WTC11 (cell line): ENCODE data around the gene DENND1B. TPM values are rescaled to one million over a fixed set of nuclear protein-coding genes. Genes with fewer than 3 reads are reported as not detected.

Experiments used
- ATAC-seq: fragments of 200-7000 bp; cut with Tn5 transposase; 2 replicates; pipeline ENCODE4 v1.10.0; 2021; ENCODE audit warnings: mild to moderate bottlenecking, moderate library complexity
- CTCF ChIA-PET: fragments of 300-600 bp; sonication (Branson Sonifier 250); formaldehyde crosslinking; loops from one replicate; lab custom pipeline; 2021; ENCODE audit warnings: antibody characterized with exemption; lab: Charles Lee
- POLR2A ChIA-PET: fragments of 350-600 bp; sonication (Branson Sonifier 250); formaldehyde crosslinking; loops from one replicate; lab custom pipeline; 2021; ENCODE audit warnings: antibody characterized with exemption; lab: Charles Lee
- DNase-seq: peaks from one replicate; pipeline ENCODE4 v3.0.0; 2021; ENCODE audit warnings: low spot score
- H3K27ac Mint-ChIP-seq: 2 replicates; pipeline ENCODE4 v1.8.0; 2021; ENCODE audit warnings: mixed read lengths
- H3K27me3 Mint-ChIP-seq: 2 replicates; pipeline ENCODE4 v1.8.0; 2021; ENCODE audit warnings: low read depth, mild to moderate bottlenecking, moderate library complexity, mixed read lengths
- H3K36me3 Mint-ChIP-seq: 2 replicates; pipeline ENCODE4 v1.8.0; 2021; ENCODE audit warnings: mixed read lengths
- H3K4me1 Mint-ChIP-seq: 2 replicates; pipeline ENCODE4 v1.8.0; 2022; ENCODE audit warnings: mixed read lengths
- H3K4me3 Mint-ChIP-seq: 2 replicates; pipeline ENCODE4 v1.8.0; 2021; ENCODE audit warnings: mild to moderate bottlenecking, moderate library complexity, mixed read lengths
- H3K9me3 Mint-ChIP-seq: 2 replicates; pipeline ENCODE4 v1.8.0; 2021; ENCODE audit warnings: mixed read lengths
- AFF4 ChIP-seq: sonication (generic); formaldehyde crosslinking; IDR thresholded peaks from 2 replicates; pipeline ENCODE4 v1.8.1; 2023; ENCODE audit warnings: mild to moderate bottlenecking, missing genetic modification reagents, borderline replicate concordance
- ATF6 ChIP-seq: sonication (generic); formaldehyde crosslinking; IDR thresholded peaks from 2 replicates; pipeline ENCODE4 v1.8.1; 2023; ENCODE audit warnings: mild to moderate bottlenecking, missing genetic modification reagents
- CBFB ChIP-seq: sonication (generic); formaldehyde crosslinking; IDR thresholded peaks from 2 replicates; pipeline ENCODE4 v1.8.1; 2022; ENCODE audit warnings: mild to moderate bottlenecking, low read depth, missing genetic modification reagents
- CDX4 ChIP-seq: fragments of 250-450 bp; sonication (Bioruptor Pico); IDR thresholded peaks from 2 replicates; pipeline ENCODE4 v1.9.0; 2021; ENCODE audit warnings: moderate library complexity, mild to moderate bottlenecking, inconsistent platforms, borderline replicate concordance
- CREB1 ChIP-seq: sonication (generic); formaldehyde crosslinking; IDR thresholded peaks from 2 replicates; pipeline ENCODE4 v1.8.0; 2023; ENCODE audit warnings: mild to moderate bottlenecking, missing genetic modification reagents
- EMX1 ChIP-seq: fragments of 250-450 bp; sonication (Bioruptor Pico); IDR thresholded peaks from 2 replicates; pipeline ENCODE4 v1.8.0; 2021; ENCODE audit warnings: mild to moderate bottlenecking
- ESRRA ChIP-seq: sonication (generic); formaldehyde crosslinking; IDR thresholded peaks from 2 replicates; pipeline ENCODE4 v1.8.1; 2022; ENCODE audit warnings: mild to moderate bottlenecking, missing genetic modification reagents, borderline replicate concordance
- FOXJ3 ChIP-seq: sonication (generic); formaldehyde crosslinking; IDR thresholded peaks from 2 replicates; pipeline ENCODE4 v1.9.0; 2021; ENCODE audit warnings: missing genetic modification reagents, mild to moderate bottlenecking, borderline replicate concordance
- GRHL2 ChIP-seq: fragments of 250-450 bp; sonication (Bioruptor Pico); IDR thresholded peaks from 2 replicates; pipeline ENCODE4 v1.8.0; 2022; ENCODE audit warnings: mild to moderate bottlenecking, moderate library complexity; ENCODE audit not compliant: insufficient replicate concordance, severe bottlenecking
- MXD4 ChIP-seq: fragments of 250-450 bp; sonication (Bioruptor Pico); IDR thresholded peaks from 2 replicates; pipeline ENCODE4 v1.8.0; 2021; ENCODE audit warnings: mild to moderate bottlenecking, moderate library complexity, borderline replicate concordance
- NFATC4 ChIP-seq: fragments of 250-450 bp; sonication (Bioruptor Pico); IDR thresholded peaks from 2 replicates; pipeline ENCODE4 v1.9.0; 2021; ENCODE audit warnings: mild to moderate bottlenecking
- NFYB ChIP-seq: sonication (generic); formaldehyde crosslinking; conservative IDR thresholded peaks from 2 replicates; pipeline ENCODE4 v1.8.0; 2022; ENCODE audit warnings: low read depth, missing genetic modification reagents
- SMAD4 ChIP-seq: sonication (generic); formaldehyde crosslinking; IDR thresholded peaks from 2 replicates; pipeline ENCODE4 v1.8.0; 2022; ENCODE audit warnings: mild to moderate bottlenecking, missing genetic modification reagents
- SP1 ChIP-seq: sonication (generic); formaldehyde crosslinking; conservative IDR thresholded peaks from 2 replicates; pipeline ENCODE4 v1.8.1; 2022; ENCODE audit warnings: missing genetic modification reagents
- TCF7 ChIP-seq: sonication (generic); formaldehyde crosslinking; IDR thresholded peaks from 2 replicates; pipeline ENCODE4 v1.8.0; 2022; ENCODE audit warnings: mild to moderate bottlenecking, low read depth, missing genetic modification reagents, moderate library complexity
- TEAD4 ChIP-seq: sonication (generic); formaldehyde crosslinking; IDR thresholded peaks from 2 replicates; pipeline ENCODE4 v1.8.0; 2022; ENCODE audit warnings: mild to moderate bottlenecking, missing genetic modification reagents
- ZBTB21 ChIP-seq: sonication (generic); formaldehyde crosslinking; IDR thresholded peaks from 2 replicates; pipeline ENCODE4 v1.8.1; 2023; ENCODE audit warnings: mild to moderate bottlenecking, missing genetic modification reagents, borderline replicate concordance
- ZNF396 ChIP-seq: fragments of 250-450 bp; sonication (Bioruptor Pico); IDR thresholded peaks from 2 replicates; pipeline ENCODE4 v1.8.0; 2021; ENCODE audit warnings: mild to moderate bottlenecking, moderate library complexity, borderline replicate concordance
- ZNF512 ChIP-seq: sonication (generic); formaldehyde crosslinking; IDR thresholded peaks from 2 replicates; pipeline ENCODE4 v1.8.1; 2022; ENCODE audit warnings: missing genetic modification reagents, borderline replicate concordance
- ZNF671 ChIP-seq: fragments of 250-450 bp; sonication (Bioruptor Pico); IDR thresholded peaks from 2 replicates; pipeline ENCODE4 v1.8.0; 2021; ENCODE audit warnings: mild to moderate bottlenecking
- ZSCAN18 ChIP-seq: fragments of 250-450 bp; sonication (Bioruptor Pico); IDR thresholded peaks from 2 replicates; pipeline ENCODE4 v2.1.2; 2022; ENCODE audit warnings: mild to moderate bottlenecking, moderate library complexity
- total RNA-seq: library from RNA; stranded (reverse); gene quantifications from 3 replicates; pipeline ENCODE4 v1.2.3, GENCODE V29; 2021
- TF ChIP-seq, protein P1 (sequence below): sonication (generic); formaldehyde crosslinking; IDR thresholded peaks from 2 replicates; pipeline ENCODE4 v1.8.0; 2022; ENCODE audit warnings: mild to moderate bottlenecking, missing genetic modification reagents
- TF ChIP-seq, protein P2 (sequence below): sonication (generic); formaldehyde crosslinking; IDR thresholded peaks from 2 replicates; pipeline ENCODE4 v1.8.1; 2022; ENCODE audit warnings: mild to moderate bottlenecking, missing genetic modification reagents, moderate library complexity, borderline replicate concordance

DENND1B gene
- total RNA-seq, 1 experiment from 2014 or later: 4.3 TPM

DNA sequence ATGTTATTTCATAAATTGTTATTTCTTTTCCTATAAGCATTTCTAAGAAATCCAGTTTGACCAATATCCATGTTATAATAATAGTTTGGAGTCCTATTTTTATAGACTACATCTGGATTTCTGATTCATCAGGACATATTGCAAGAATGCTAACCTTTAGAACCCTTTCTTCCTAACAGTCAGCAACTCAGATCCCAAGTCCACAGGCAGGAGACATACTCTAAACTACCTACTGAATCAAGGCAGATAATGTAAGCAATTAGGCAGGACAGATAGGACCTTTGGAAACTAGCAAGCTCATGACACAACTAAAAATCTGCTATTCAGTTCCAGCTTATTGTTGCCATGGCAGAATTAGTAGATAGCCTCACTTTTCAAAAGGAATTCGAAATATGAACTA is 104.1 kb downstream of the DENND1B start (continued):
- TF ChIP-seq AFF4 (no peak), ZBTB21 (CRISPR knock-in tag) (no peak)
- TF ChIP-seq, all 79 proteins: peak for 0

- POLR2A ChIA-PET: no interaction called here
- H3K36me3 Mint-ChIP-seq: no peaks in the 10 kb centered on the region
- no peak for ATAC-seq
- H3K4me1 Mint-ChIP-seq: peaks cover 11% of the 10 kb centered on the region
- no peaks in the 10 kb centered on the region for H3K9me3 Mint-ChIP-seq
- CTCF ChIA-PET: no interaction called here
- H3K4me3 Mint-ChIP-seq: no peak overlapping the region
- no peak for TF ChIP-seq ZNF512 (CRISPR knock-in tag)
- no peak for TF ChIP-seq TCF7 (CRISPR knock-in tag)
- no peak for TF ChIP-seq NFYB (CRISPR knock-in tag)
- no peak for TF ChIP-seq FOXJ3 (CRISPR knock-in tag)
- TF ChIP-seq ATF6 (CRISPR knock-in tag): no peak
- TF ChIP-seq CDX4 (CRISPR knock-in tag): no peak
- TF ChIP-seq ZNF396 (CRISPR knock-in tag): no peak
- TF ChIP-seq ZNF671 (CRISPR knock-in tag): no peak
- no peak for TF ChIP-seq MXD4 (CRISPR knock-in tag)
- TF ChIP-seq CREB1: no peak
- TF ChIP-seq TEAD4 (CRISPR knock-in tag): no peak
- TF ChIP-seq CBFB (CRISPR knock-in tag): no peak
- no peaks in the 10 kb centered on the region for H3K27me3 Mint-ChIP-seq
- DNase-seq: no peak
- H3K27ac Mint-ChIP-seq: no peak overlapping the region
Measured at GRCh38 chr1:197666769-197667285, 108.5 kb downstream of the DENND1B start.

DNA sequence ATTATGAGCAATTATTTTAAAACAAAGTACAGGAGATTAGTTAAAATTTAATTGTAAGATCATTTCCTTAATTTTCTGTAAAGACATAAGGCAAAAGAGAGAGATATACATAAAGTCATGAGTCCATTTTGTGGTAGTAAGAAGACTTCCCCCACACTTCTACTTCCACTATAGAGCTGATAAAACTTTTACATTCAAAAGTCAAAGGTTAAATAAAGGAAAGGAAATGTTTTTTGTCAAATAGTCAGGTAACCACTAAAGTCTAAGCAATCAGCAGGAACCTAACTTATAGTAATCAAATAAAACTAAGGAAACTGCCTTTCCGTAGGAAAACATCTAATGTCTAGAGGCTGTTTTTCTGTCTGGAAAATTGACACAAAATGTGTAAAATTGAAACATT is 110.9 kb downstream of the DENND1B start:
- POLR2A ChIA-PET: no interaction called here
- no peak for ATAC-seq
- H3K27ac Mint-ChIP-seq: no peak overlapping the region
- TF ChIP-seq, protein P1, sequence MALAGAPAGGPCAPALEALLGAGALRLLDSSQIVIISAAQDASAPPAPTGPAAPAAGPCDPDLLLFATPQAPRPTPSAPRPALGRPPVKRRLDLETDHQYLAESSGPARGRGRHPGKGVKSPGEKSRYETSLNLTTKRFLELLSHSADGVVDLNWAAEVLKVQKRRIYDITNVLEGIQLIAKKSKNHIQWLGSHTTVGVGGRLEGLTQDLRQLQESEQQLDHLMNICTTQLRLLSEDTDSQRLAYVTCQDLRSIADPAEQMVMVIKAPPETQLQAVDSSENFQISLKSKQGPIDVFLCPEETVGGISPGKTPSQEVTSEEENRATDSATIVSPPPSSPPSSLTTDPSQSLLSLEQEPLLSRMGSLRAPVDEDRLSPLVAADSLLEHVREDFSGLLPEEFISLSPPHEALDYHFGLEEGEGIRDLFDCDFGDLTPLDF (CRISPR knock-in tag): no peak
- no peak for TF ChIP-seq TEAD4 (CRISPR knock-in tag)
- no peak for TF ChIP-seq NFYB (CRISPR knock-in tag)
- no peak for TF ChIP-seq EMX1 (CRISPR knock-in tag)
- TF ChIP-seq SMAD4: no peak
- TF ChIP-seq ESRRA (CRISPR knock-in tag): no peak
- TF ChIP-seq GRHL2 (CRISPR knock-in tag): no peak
- no peak for TF ChIP-seq NFATC4 (CRISPR knock-in tag)
- TF ChIP-seq, protein P2, sequence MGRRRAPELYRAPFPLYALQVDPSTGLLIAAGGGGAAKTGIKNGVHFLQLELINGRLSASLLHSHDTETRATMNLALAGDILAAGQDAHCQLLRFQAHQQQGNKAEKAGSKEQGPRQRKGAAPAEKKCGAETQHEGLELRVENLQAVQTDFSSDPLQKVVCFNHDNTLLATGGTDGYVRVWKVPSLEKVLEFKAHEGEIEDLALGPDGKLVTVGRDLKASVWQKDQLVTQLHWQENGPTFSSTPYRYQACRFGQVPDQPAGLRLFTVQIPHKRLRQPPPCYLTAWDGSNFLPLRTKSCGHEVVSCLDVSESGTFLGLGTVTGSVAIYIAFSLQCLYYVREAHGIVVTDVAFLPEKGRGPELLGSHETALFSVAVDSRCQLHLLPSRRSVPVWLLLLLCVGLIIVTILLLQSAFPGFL (CRISPR knock-in tag): no peak
- no peak for TF ChIP-seq SP1 (CRISPR knock-in tag)
- TF ChIP-seq ZSCAN18 (CRISPR knock-in tag): no peak

More for the DNA sequence above, 110.9 kb downstream of the DENND1B start:
- DNase-seq: no peak
- CTCF ChIA-PET: no interaction called here
- Mint-ChIP-seq H3K36me3 (no peaks in the 10 kb centered on the region), H3K4me3 (no peak overlapping the region), H3K27me3 (no peaks in the 10 kb centered on the region), H3K9me3 (no peaks in the 10 kb centered on the region), H3K4me1 (peaks cover 11% of the 10 kb centered on the region)
